ENCODE data around the gene CLCF1. TPM values are rescaled to one million over a fixed set of nuclear protein-coding genes. Genes with fewer than 3 reads are reported as not detected.

Gene CLCF1
- total RNA-seq: under 1 TPM; 0.60 to 0.86 TPM

GRCh38 chr11:67372993-67373647, at the start of gene CLCF1:
Gene CLCF1, minus strand, starts transcription at chr11:67373598. Its CDS starts 59 bp downstream, at chr11:67373539.

GRCh38 chr11:67415501-67416304, 42.3 kb upstream of the CLCF1 start, which contains the start of gene CARNS1:
Gene CARNS1, plus strand, starts transcription at chr11:67415678. Its CDS starts 522 bp downstream, at chr11:67416200.

GRCh38 chr11:67401495-67402191, 28.2 kb upstream of the CLCF1 start, which contains the start of gene PPP1CA:
Gene PPP1CA, minus strand, starts transcription at chr11:67401858. Its CDS starts 76 bp downstream, at chr11:67401782.

GRCh38 chr11:67391304-67392182, 18.1 kb upstream of the CLCF1 start, which contains the start of gene RAD9A:
Gene RAD9A, plus strand, starts transcription at chr11:67391986. Its CDS starts 59 bp downstream, at chr11:67392045.

GRCh38 chr11:67353317-67354074, 19.9 kb downstream of the CLCF1 start, which contains the start of gene POLD4:
Gene POLD4, minus strand, starts transcription at chr11:67353546. Its CDS starts 147 bp downstream, at chr11:67353399.

Other genes starting within 250 kb of the CLCF1 start
- 100 to 1,000 TPM; 289 to 308 TPM for gene GRK2, start 107.1 kb downstream of the CLCF1 start, total RNA-seq
- 100 to 1,000 TPM; 164 to 176 TPM for gene ANKRD13D, start 84.3 kb downstream of the CLCF1 start, total RNA-seq
- 10 to 100 TPM; 11.9 to 12.5 TPM for gene SSH3, start 70.1 kb downstream of the CLCF1 start, total RNA-seq
- gene POLD4, start 20.1 kb downstream of the CLCF1 start, total RNA-seq: 10 to 100 TPM; 75.9 to 79.4 TPM
- gene RAD9A, start 18.4 kb upstream of the CLCF1 start, total RNA-seq: 10 to 100 TPM; 44.5 to 48.5 TPM
- 100 to 1,000 TPM; 282 to 301 TPM for gene PPP1CA, start 28.3 kb upstream of the CLCF1 start, total RNA-seq
- gene TBC1D10C, start 30.5 kb upstream of the CLCF1 start, total RNA-seq: 100 to 1,000 TPM; 312 to 320 TPM
- gene CARNS1, start 42.1 kb upstream of the CLCF1 start, total RNA-seq: 1 to 10 TPM; 1.1 TPM
- 10 to 100 TPM; 49.3 to 60.0 TPM for gene RPS6KB2, start 54.9 kb upstream of the CLCF1 start, total RNA-seq
- gene PTPRCAP, start 64.1 kb upstream of the CLCF1 start, total RNA-seq: 100 to 1,000 TPM; 404 to 425 TPM
- gene CORO1B, start 69.9 kb upstream of the CLCF1 start, total RNA-seq: 100 to 1,000 TPM; 375 to 382 TPM
- gene GPR152, start 79.1 kb upstream of the CLCF1 start, total RNA-seq: not detected
- 1 to 10 TPM; 3.4 to 3.7 TPM for gene CABP4, start 81.8 kb upstream of the CLCF1 start, total RNA-seq
- 10 to 100 TPM; 50.3 to 57.3 TPM for gene TMEM134, start 95.7 kb upstream of the CLCF1 start, total RNA-seq
- 100 to 1,000 TPM; 142 to 145 TPM for gene AIP, start 109.4 kb upstream of the CLCF1 start, total RNA-seq
- gene PITPNM1, start 131.8 kb upstream of the CLCF1 start, total RNA-seq: 100 to 1,000 TPM in 1 of 2 experiments, 10 to 100 TPM in 1; 97.2 to 101 TPM
- 10 to 100 TPM; 93.6 to 95.8 TPM for gene CDK2AP2, start 134.6 kb upstream of the CLCF1 start, total RNA-seq
- gene CABP2, start 149.8 kb upstream of the CLCF1 start, total RNA-seq: not detected
- 100 to 1,000 TPM; 156 to 157 TPM for gene GSTP1, start 210.2 kb upstream of the CLCF1 start, total RNA-seq
- gene NDUFV1, start 233.3 kb upstream of the CLCF1 start, total RNA-seq: 100 to 1,000 TPM; 186 to 196 TPM

All from activated naive CD4-positive, alpha-beta T cell treated with anti-CD3 and anti-CD28 coated beads, Interleukin-2, amount 10 ng/mL, durations not matched to agents 5 hours and 36 hours (primary cell).